Measurements from ENCODE around the gene SIDT2. TPM values are rescaled to one million over a fixed set of nuclear protein-coding genes. Genes with fewer than 3 reads are reported as not detected.
"Not testable (repeated sequence)": the region's sequence is repeated elsewhere in the genome, so short reads cannot be mapped to it uniquely, and the experiment has no call there.

SIDT2 gene
- total and polyA plus RNA-seq, 8 donors: 15.1 to 310 (median 50.0) TPM

GRCh38 chr11:117180020-117180419 is 1.5 kb downstream of the SIDT2 start:
- peaks cover 13 to 32% (median 28%) of the 10 kb centered on the region in 4 donors for H3K36me3 ChIP-seq
- DNase-seq: peak; percentile 24 to 51
- no peaks in the 10 kb centered on the region for H3K27me3 ChIP-seq
- peaks cover 63 to 85% (median 82%) of the 10 kb centered on the region in 4 donors for H3K4me1 ChIP-seq
- TF ChIP-seq CTCF (IDR thresholded peaks at IDR 0.05): no peak
- TF ChIP-seq EP300 (IDR thresholded peaks at IDR 0.05): no peak
- TF ChIP-seq POLR2A (IDR thresholded peaks at IDR 0.05): no peak
- TF ChIP-seq POLR2AphosphoS5 (IDR thresholded peaks at IDR 0.05): no peak
- 11 to 22% (median 13%) methylated on average over 4 of the region's 4 CpGs for WGBS, 5 donors
- H3K9me3 ChIP-seq: no peaks in the 10 kb centered on the region
- peak overlapping the region; percentile 96 to 99 (median 98) for H3K27ac ChIP-seq
- peak overlapping the region; percentile 75 to 93 (median 86) for H3K4me3 ChIP-seq
- intact Hi-C loops (cut with DNase I; ENCODE audit: low total_unique reads): no loop called here

GRCh38 chr11:117180661-117181585 is 2.4 kb downstream of the SIDT2 start:
- Histone ChIP-seq H3K36me3 (peaks cover 13 to 39% (median 29%) of the 10 kb centered on the region in 4 donors), H3K9me3 (no peaks in the 10 kb centered on the region), H3K27ac (peak overlapping the region; percentile 42 to 99 (median 98)), H3K4me3 (peak overlapping the region; percentile 75 to 93 (median 86)), H3K4me1 (peaks cover 66 to 89% (median 82%) of the 10 kb centered on the region in 4 donors), H3K27me3 (no peaks in the 10 kb centered on the region)
- intact Hi-C loops (cut with DNase I; ENCODE audit: low total_unique reads): no loop called here
- WGBS, 5 donors: 29 to 41% (median 32%) methylated on average over 17 to 22 of the region's 22 CpGs
- TF ChIP-seq POLR2A (IDR thresholded peaks at IDR 0.05) (no peak), EP300 (IDR thresholded peaks at IDR 0.05) (no peak), POLR2AphosphoS5 (IDR thresholded peaks at IDR 0.05) (peak in 2 of 3 donors; percentile 39 to 78), CTCF (IDR thresholded peaks at IDR 0.05) (peak in 5 of 7 experiments; percentile 45 to 91 (median 70))
- peak; percentile 87 to 93 for DNase-seq

GRCh38 chr11:117181586-117182550 is 3.3 kb downstream of the SIDT2 start:
- peak overlapping the region in 3 of 4 donors; percentile 4 to 75 (median 15) for H3K4me3 ChIP-seq
- peak in 1 of 2 donors; percentile 14 for DNase-seq
- no peaks in the 10 kb centered on the region for H3K27me3 ChIP-seq
- intact Hi-C loops (cut with DNase I; ENCODE audit: low total_unique reads): no loop called here
- H3K36me3 ChIP-seq: peaks cover 21 to 48% (median 36%) of the 10 kb centered on the region in 4 donors
- H3K9me3 ChIP-seq: no peaks in the 10 kb centered on the region
- H3K4me1 ChIP-seq: peaks cover 66 to 89% (median 82%) of the 10 kb centered on the region in 4 donors
- H3K27ac ChIP-seq: peak overlapping the region; percentile 42 to 99 (median 96)
- TF ChIP-seq EP300 (IDR thresholded peaks at IDR 0.05): no peak
- no peak for TF ChIP-seq POLR2A (IDR thresholded peaks at IDR 0.05)
- TF ChIP-seq POLR2AphosphoS5 (IDR thresholded peaks at IDR 0.05): no peak
- no peak for TF ChIP-seq CTCF (IDR thresholded peaks at IDR 0.05)
- WGBS, 5 donors: 65 to 88% (median 71%) methylated on average over 19 to 22 of the region's 22 CpGs

GRCh38 chr11:117182551-117182935 is 4.0 kb downstream of the SIDT2 start:
- Histone ChIP-seq H3K4me1 (peaks cover 67 to 89% (median 81%) of the 10 kb centered on the region in 4 donors), H3K4me3 (no peak overlapping the region), H3K27me3 (no peaks in the 10 kb centered on the region), H3K36me3 (peaks cover 25 to 55% (median 42%) of the 10 kb centered on the region in 4 donors), H3K9me3 (no peaks in the 10 kb centered on the region), H3K27ac (peak overlapping the region; percentile 42 to 99 (median 75))
- DNase-seq: peak; percentile 2 to 24
- 68 to 87% (median 76%) methylated on average over 10 of the region's 10 CpGs for WGBS, 5 donors
- intact Hi-C loops (cut with DNase I; ENCODE audit: low total_unique reads): no loop called here
- TF ChIP-seq EP300 (IDR thresholded peaks at IDR 0.05) (no peak), POLR2AphosphoS5 (IDR thresholded peaks at IDR 0.05) (no peak), CTCF (IDR thresholded peaks at IDR 0.05) (no peak), POLR2A (IDR thresholded peaks at IDR 0.05) (no peak)

- DNase-seq: peak in 1 of 2 donors; percentile 19
- WGBS, 5 donors: 79 to 95% (median 83%) methylated on average over 13 of the region's 13 CpGs
- intact Hi-C loops (cut with DNase I; ENCODE audit: low total_unique reads); H3K27me3 ChIP-seq; H3K4me3 ChIP-seq; H3K9me3 ChIP-seq: not testable (repeated sequence)
- Histone ChIP-seq H3K36me3 (peaks cover 32 to 61% (median 48%) of the 10 kb centered on the region in 4 donors), H3K27ac (peak overlapping the region; percentile 42 to 99 (median 75)), H3K4me1 (peaks cover 64 to 89% (median 81%) of the 10 kb centered on the region in 4 donors)
Observed at GRCh38 chr11:117183178-117183577, 4.6 kb downstream of the SIDT2 start.
